NB4 (cell line): Measurements from ENCODE around the gene SLC9A8.

ENCODE experiments used
- DNase-seq: peaks from one replicate; pipeline ENCODE4 v3.0.0; 2010; ENCODE audit warnings: low read depth
- H3K4me3 ChIP-seq: one replicate; pipeline ENCODE4 v1.5.1; 2011; ENCODE audit warnings: mild to moderate bottlenecking, low read depth, low read length, moderate library complexity
- CTCF ChIP-seq: IDR thresholded peaks from one replicate; pipeline ENCODE4 v1.5.1; 2012; ENCODE audit warnings: low read depth, low read length
- MAX ChIP-seq: IDR thresholded peaks from 2 replicates; pipeline ENCODE4 v1.6.1; 2011; ENCODE audit warnings: low read depth, low read length
- MYC ChIP-seq: IDR thresholded peaks from 2 replicates; pipeline ENCODE4 v1.6.1; 2011; ENCODE audit warnings: low read depth, low read length
- POLR2A ChIP-seq: IDR thresholded peaks from 2 replicates; pipeline ENCODE4 v1.6.1; 2011; ENCODE audit warnings: mild to moderate bottlenecking; ENCODE audit not compliant: insufficient read length; ENCODE audit errors: extremely low read depth

SLC9A8 gene

GRCh38 chr20:49825521-49826033 is 12.9 kb downstream of the SLC9A8 start:
- no peak for DNase-seq
- TF ChIP-seq POLR2A (no peak), MYC (no peak), MAX (no peak), CTCF (no peak)
- no peak overlapping the region for H3K4me3 ChIP-seq

GRCh38 chr20:49831022-49831769 is 18.6 kb downstream of the SLC9A8 start:
- H3K4me3 ChIP-seq = no peak overlapping the region
- DNase-seq = no peak
- TF ChIP-seq POLR2A (no peak), MYC (no peak), CTCF (no peak)

GRCh38 chr20:49831770-49832631 is 19.4 kb downstream of the SLC9A8 start:
- TF ChIP-seq MYC = no peak
- TF ChIP-seq CTCF = no peak
- TF ChIP-seq MAX = no peak
- no peak for TF ChIP-seq POLR2A
- DNase-seq = no peak
- H3K4me3 ChIP-seq = no peak overlapping the region

- H3K4me3 ChIP-seq = no peak overlapping the region
- peak; percentile 41 for DNase-seq
- TF ChIP-seq MYC = no peak
- TF ChIP-seq POLR2A = no peak
- no peak for TF ChIP-seq MAX
Measured at GRCh38 chr20:49832632-49833327, 20.2 kb downstream of the SLC9A8 start.

- no peak overlapping the region for H3K4me3 ChIP-seq
- no peak for DNase-seq
- no peak for TF ChIP-seq MYC
- no peak for TF ChIP-seq POLR2A
- no peak for TF ChIP-seq MAX
- no peak for TF ChIP-seq CTCF
Measured at GRCh38 chr20:49833483-49833882, 20.9 kb downstream of the SLC9A8 start.

GRCh38 chr20:49835031-49835430 is 22.4 kb downstream of the SLC9A8 start:
- TF ChIP-seq CTCF = no peak
- TF ChIP-seq MYC = no peak
- TF ChIP-seq MAX = no peak
- TF ChIP-seq POLR2A = no peak
- DNase-seq = no peak
- no peak overlapping the region for H3K4me3 ChIP-seq
